SK-N-SH (cell line): Measurements from ENCODE around the gene SORL1. TPM values are rescaled to one million over a fixed set of nuclear protein-coding genes. Genes with fewer than 3 reads are reported as not detected.
"Not testable (repeated sequence)": the region's sequence is repeated elsewhere in the genome, so short reads cannot be mapped to it uniquely, and the experiment has no call there.

Experiments used
- CTCF ChIA-PET: fragments of 300-600, 350-600 bp; formaldehyde crosslinking; extraction: SDS; loops from one replicate; lab custom pipeline; 2021; lab: Yijun Ruan, JAX
- POLR2A ChIA-PET: fragments of 350-600 bp; sonication (Branson Sonifier 250); formaldehyde crosslinking; extraction: SDS; loops from one replicate; lab custom pipeline; 2020; ENCODE audit warnings: antibody characterized with exemption, inconsistent platforms; lab: Yijun Ruan, JAX
- DNase-seq: peaks from one replicate; pipeline ENCODE4 v3.0.0; 2012
- H2AFZ ChIP-seq: fragments of 200-600 bp; sonication (generic); 2 replicates; pipeline ENCODE4 v1.8.1; 2016; ENCODE audit warnings: antibody characterized with exemption, mild to moderate bottlenecking, low read depth
- H3F3A ChIP-seq: fragments of 200-600 bp; sonication (generic); replicated peaks from 2 replicates; pipeline ENCODE3; 2016; ENCODE audit warnings: antibody characterized with exemption, mild to moderate bottlenecking; ENCODE audit not compliant: insufficient read depth
- H3K27ac ChIP-seq, 2 experiments: fragments of 200-500 bp in 1 of 2; fragments of 200-600 bp in 1 of 2; sonication (Bioruptor generic) in 1 of 2; sonication (generic), shearing (Covaris generic) in 1 of 2; 2 replicates each; pipeline versions ENCODE4 v1.5.1 to v1.6.1; 2014 to 2016; ENCODE audit warnings: low read depth in 2 of 2, inconsistent platforms in 1 of 2, low read length in 1 of 2, mild to moderate bottlenecking in 1 of 2, mixed read lengths in 1 of 2
- H3K27me3 ChIP-seq: fragments of 200-600 bp; sonication (generic), shearing (Covaris generic); 2 replicates; pipeline ENCODE4 v1.6.1; 2016; ENCODE audit warnings: mixed run types; ENCODE audit not compliant: insufficient read depth
- H3K36me3 ChIP-seq, 2 experiments: fragments of 200-500 bp in 1 of 2; fragments of 200-600 bp in 1 of 2; sonication (Bioruptor generic) in 1 of 2; sonication (generic) in 1 of 2; replicated peaks in 1 of 2; 2 replicates each; pipeline versions ENCODE3 to v1.5.1; 2014 to 2016; ENCODE audit warnings: low read length in 1 of 2, mild to moderate bottlenecking in 1 of 2; ENCODE audit not compliant: insufficient read depth in 2 of 2, control insufficient read depth in 1 of 2
- H3K4me1 ChIP-seq, 2 experiments: fragments of 200-500 bp in 1 of 2; fragments of 200-600 bp in 1 of 2; sonication (Bioruptor generic) in 1 of 2; sonication (generic), shearing (Covaris generic) in 1 of 2; 2 replicates each; pipeline versions ENCODE4 v1.5.1 to v1.6.1; 2014 to 2016; ENCODE audit warnings: low read depth in 1 of 2, low read length in 1 of 2, mixed run types in 1 of 2; ENCODE audit not compliant: insufficient read depth in 2 of 2, control insufficient read depth in 1 of 2
- H3K4me2 ChIP-seq: fragments of 200-600 bp; sonication (generic), shearing (Covaris generic); 2 replicates; pipeline ENCODE4 v1.6.1; 2017; ENCODE audit warnings: mixed run types
- H3K4me3 ChIP-seq, 2 experiments: fragments of 200-500 bp in 1 of 2; fragments of 200-600 bp in 1 of 2; sonication (Bioruptor generic) in 1 of 2; sonication (generic), shearing (Covaris generic) in 1 of 2; 2 replicates each; pipeline versions ENCODE4 v1.5.1 to v1.8.1; 2014 to 2016; ENCODE audit warnings: low read depth in 2 of 2, inconsistent platforms in 1 of 2, low read length in 1 of 2, mild to moderate bottlenecking in 1 of 2, mixed read lengths in 1 of 2, moderate library complexity in 1 of 2
- H3K79me2 ChIP-seq: fragments of 200-600 bp; sonication (generic); 2 replicates; pipeline ENCODE4 v1.8.1; 2017; ENCODE audit warnings: mild to moderate bottlenecking; ENCODE audit not compliant: insufficient read depth
- H3K9ac ChIP-seq: fragments of 200-600 bp; sonication (generic); 2 replicates; pipeline ENCODE4 v1.6.1; 2017; ENCODE audit warnings: mixed run types
- H3K9me2 ChIP-seq: fragments of 200-600 bp; sonication (generic); 2 replicates; pipeline ENCODE4 v1.6.1; 2017; ENCODE audit warnings: mixed run types
- H3K9me3 ChIP-seq: fragments of 200-600 bp; sonication (generic); 2 replicates; pipeline ENCODE4 v1.6.1; 2017; ENCODE audit warnings: mixed run types, mild to moderate bottlenecking, moderate library complexity
- H4K20me1 ChIP-seq: fragments of 200-600 bp; sonication (generic); 2 replicates; pipeline ENCODE4 v1.6.1; 2017; ENCODE audit warnings: mild to moderate bottlenecking, mixed run types; ENCODE audit not compliant: insufficient read depth
- CHD2 ChIP-seq: fragments of 150-350 bp; IDR thresholded peaks from 2 replicates; pipeline ENCODE4 v1.6.1; 2018; ENCODE audit warnings: low read length; ENCODE audit not compliant: partially characterized antibody
- ELF1 ChIP-seq: IDR thresholded peaks from 2 replicates; pipeline ENCODE4 v1.4.0; 2012
- EZH2phosphoT487 ChIP-seq: fragments of 200-600 bp; sonication (generic); IDR thresholded peaks from 2 replicates; pipeline ENCODE4 v1.6.1; 2017; ENCODE audit warnings: low read depth, mixed run types, mild to moderate bottlenecking, antibody characterized with exemption, moderate library complexity, borderline replicate concordance
- FOXM1 ChIP-seq: IDR thresholded peaks from 2 replicates; pipeline ENCODE4 v1.4.0; 2012; ENCODE audit warnings: low read depth, mild to moderate bottlenecking
- JUND ChIP-seq: IDR thresholded peaks from 2 replicates; pipeline ENCODE4 v1.4.0; 2012
- MXI1 ChIP-seq: IDR thresholded peaks from 2 replicates; pipeline ENCODE4 v1.6.1; 2012; ENCODE audit warnings: mild to moderate bottlenecking, low read depth, low read length, improper control_type of control experiment
- NRF1 ChIP-seq: IDR thresholded peaks from 2 replicates; pipeline ENCODE4 v1.6.1; 2012; ENCODE audit warnings: low read depth, mild to moderate bottlenecking, low read length
- SIN3A ChIP-seq: IDR thresholded peaks from 2 replicates; pipeline ENCODE4 v1.6.1; 2012; ENCODE audit warnings: low read depth, mild to moderate bottlenecking, low read length, moderate library complexity, borderline replicate concordance
- TCF12 ChIP-seq: IDR thresholded peaks from 2 replicates; pipeline ENCODE4 v1.4.0; 2012
- WGBS: methylation state at CpG from one replicate; pipeline ENCODE4 v1.1.6; 2017; ENCODE audit warnings: low lambda C conversion rate; 5-methylcytosine and 5-hydroxymethylcytosine counted together
- polyA plus RNA-seq, 3 experiments: library from polyadenylated mRNA; depleted of rRNA; stranded (reverse); fragments of >200 nt; gene quantifications; 2 replicates each; pipeline ENCODE4 v1.2.3, GENCODE V29; 2012
- TF ChIP-seq, protein P1 (sequence below): fragments of 150-350 bp; IDR thresholded peaks from 2 replicates; pipeline ENCODE4 v1.6.1; 2017; ENCODE audit warnings: antibody characterized with exemption, low read length, low read depth, borderline replicate concordance
- TF ChIP-seq, protein P2 (sequence below): IDR thresholded peaks from 2 replicates; pipeline ENCODE4 v1.4.0; 2012; ENCODE audit warnings: low read depth

SORL1 gene
- polyA plus RNA-seq, 1 of the 3 experiments (the other 2 are of a cell fraction), result 7.1 TPM

DNA sequence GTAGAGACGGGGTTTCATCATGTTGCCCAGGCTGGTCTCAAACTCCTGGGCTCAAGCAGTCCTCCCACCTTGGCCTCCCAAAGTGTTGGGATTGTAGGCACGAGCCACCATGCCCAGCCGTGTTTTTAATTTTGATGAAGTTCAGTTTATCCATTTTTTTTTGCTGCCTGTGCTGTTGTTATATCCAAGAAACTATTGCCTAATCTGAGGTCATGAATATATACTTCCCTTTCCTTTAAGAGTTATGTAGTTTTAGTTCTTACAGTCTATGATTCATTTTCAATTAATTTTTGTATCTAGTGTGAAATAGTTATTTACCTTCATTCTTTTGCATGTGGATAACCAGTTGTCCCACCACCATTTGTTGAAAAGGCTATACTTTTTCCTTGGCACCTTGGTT is 50.9 kb downstream of the SORL1 start:
- Histone ChIP-seq H3K9me2 (no peaks in the 10 kb centered on the region), H3F3A (no peaks in the 10 kb centered on the region), H3K27ac (no peak overlapping the region), H3K4me1 (no peaks in the 10 kb centered on the region), H3K9ac (no peak overlapping the region), H3K36me3 (no peaks in the 10 kb centered on the region), H3K79me2 (no peaks in the 10 kb centered on the region), H3K27me3 (no peaks in the 10 kb centered on the region), H3K4me3 (no peak overlapping the region), H3K4me2 (no peak overlapping the region), H3K9me3 (peaks cover 4% of the 10 kb centered on the region; the same call in 1 of the 2 replicates)
- CTCF ChIA-PET, result no interaction called here
- POLR2A ChIA-PET, result no interaction called here
- WGBS, result 54% methylated on average over 3 of the region's 3 CpGs
- DNase-seq, result no peak
- TF ChIP-seq, protein P1, sequence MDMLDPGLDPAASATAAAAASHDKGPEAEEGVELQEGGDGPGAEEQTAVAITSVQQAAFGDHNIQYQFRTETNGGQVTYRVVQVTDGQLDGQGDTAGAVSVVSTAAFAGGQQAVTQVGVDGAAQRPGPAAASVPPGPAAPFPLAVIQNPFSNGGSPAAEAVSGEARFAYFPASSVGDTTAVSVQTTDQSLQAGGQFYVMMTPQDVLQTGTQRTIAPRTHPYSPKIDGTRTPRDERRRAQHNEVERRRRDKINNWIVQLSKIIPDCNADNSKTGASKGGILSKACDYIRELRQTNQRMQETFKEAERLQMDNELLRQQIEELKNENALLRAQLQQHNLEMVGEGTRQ, result no peak
- TF ChIP-seq TCF12, result no peak
- TF ChIP-seq NRF1, result no peak
- TF ChIP-seq ELF1, result no peak
- TF ChIP-seq, protein P2, sequence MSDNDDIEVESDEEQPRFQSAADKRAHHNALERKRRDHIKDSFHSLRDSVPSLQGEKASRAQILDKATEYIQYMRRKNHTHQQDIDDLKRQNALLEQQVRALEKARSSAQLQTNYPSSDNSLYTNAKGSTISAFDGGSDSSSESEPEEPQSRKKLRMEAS, result no peak
- TF ChIP-seq, all 33 proteins: peak for 0
- Histone ChIP-seq H4K20me1 (no peaks in the 10 kb centered on the region), H2AFZ (no peak overlapping the region)

DNA sequence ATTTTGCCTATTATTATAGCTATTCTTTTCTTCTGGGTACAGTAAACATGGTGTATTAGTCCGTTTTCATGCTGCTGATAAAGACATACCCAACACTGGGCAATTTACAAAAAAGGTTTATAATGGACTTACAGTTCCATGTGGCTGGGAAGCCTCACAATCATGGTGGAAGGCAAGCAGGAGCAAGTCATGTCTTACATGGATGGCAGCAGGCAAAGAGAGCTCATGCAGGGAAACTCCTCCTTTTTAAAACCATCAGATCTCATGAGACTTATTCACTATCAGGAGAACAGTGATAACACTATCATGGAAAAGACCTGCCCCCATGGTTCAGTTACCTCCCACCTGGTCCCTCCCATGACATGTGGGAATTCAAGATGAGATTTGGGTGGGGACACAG is 54.1 kb downstream of the SORL1 start:
- H3K79me2 ChIP-seq, POLR2A ChIA-PET, CTCF ChIA-PET, H3K27ac ChIP-seq, H3K9ac ChIP-seq, H3K4me3 ChIP-seq, H3F3A ChIP-seq, H3K9me3 ChIP-seq, H2AFZ ChIP-seq, H3K36me3 ChIP-seq, H3K4me1 ChIP-seq, H3K27me3 ChIP-seq, H4K20me1 ChIP-seq, H3K9me2 ChIP-seq, H3K4me2 ChIP-seq, DNase-seq: not testable (repeated sequence)
- 24% methylated on average over 1 of the region's 1 CpG for WGBS

DNA sequence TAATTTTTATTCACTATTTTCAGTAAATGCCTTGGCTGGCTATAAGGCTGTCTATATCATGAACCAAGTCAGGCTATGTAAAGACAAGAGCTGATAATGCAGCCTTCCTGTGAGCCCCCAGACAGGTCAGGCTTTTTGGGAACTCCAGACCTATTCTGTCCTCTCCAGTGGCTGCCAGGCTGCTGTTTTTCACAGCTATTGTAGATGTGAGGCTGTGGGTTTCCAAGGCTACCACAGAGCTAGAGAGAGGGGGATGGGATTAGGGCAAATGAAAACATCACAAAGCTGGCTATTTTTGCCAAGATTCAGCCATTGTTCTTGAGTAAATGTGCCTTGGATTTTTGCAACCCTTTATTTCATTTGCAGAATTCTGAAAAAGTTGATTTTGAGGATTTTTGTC is 56.3 kb downstream of the SORL1 start:
- no peaks in the 10 kb centered on the region for H3K9me2 ChIP-seq
- H3K27ac ChIP-seq, result no peak overlapping the region
- H3K4me1 ChIP-seq, result no peaks in the 10 kb centered on the region
- H3K9ac ChIP-seq, result no peak overlapping the region
- ChIA-PET CTCF (no interaction called here), POLR2A (no interaction called here)
- no peak for DNase-seq
- H3K36me3 ChIP-seq, result no peaks in the 10 kb centered on the region
- peaks cover 4% of the 10 kb centered on the region; the same call in 1 of the 2 replicates for H3K9me3 ChIP-seq
- TF ChIP-seq CHD2 (no peak), FOXM1 (no peak), MXI1 (no peak), SIN3A (no peak), JUND (no peak), TCF12 (no peak), EZH2phosphoT487 (no peak)
- H3K27me3 ChIP-seq, result no peaks in the 10 kb centered on the region
- no peak overlapping the region for H2AFZ ChIP-seq
- no peak overlapping the region for H3K4me2 ChIP-seq
- H3K79me2 ChIP-seq, result no peaks in the 10 kb centered on the region
- H3K4me3 ChIP-seq, result no peak overlapping the region
- H3F3A ChIP-seq, result no peaks in the 10 kb centered on the region
- H4K20me1 ChIP-seq, result no peaks in the 10 kb centered on the region
